ENCODE results near the gene FRYL.

FRYL gene

GRCh38 chr4:48449151-48449550, 330.9 kb downstream of the FRYL start:
- FAIRE-seq (no peak), DNase-seq (ENCODE audit: low spot score) (no peak)

Measured in RCC 7860 (cell line).